CD4-positive, alpha-beta T cell treated with Interleukin-12 subunit alpha and Interleukin-12 subunit beta, for 1 hour (primary cell): ENCODE results near the gene ANKRD13B.

Experiments
- DNase-seq: peaks from one replicate; pipeline ENCODE4 v3.0.0-alpha.2; 2020

The ANKRD13B gene

GRCh38 chr17:29596811-29597210 is 3.9 kb downstream of the ANKRD13B start:
- no peak for DNase-seq

- no peak for DNase-seq
Measured at GRCh38 chr17:29597361-29598172, 4.6 kb downstream of the ANKRD13B start.

DNA sequence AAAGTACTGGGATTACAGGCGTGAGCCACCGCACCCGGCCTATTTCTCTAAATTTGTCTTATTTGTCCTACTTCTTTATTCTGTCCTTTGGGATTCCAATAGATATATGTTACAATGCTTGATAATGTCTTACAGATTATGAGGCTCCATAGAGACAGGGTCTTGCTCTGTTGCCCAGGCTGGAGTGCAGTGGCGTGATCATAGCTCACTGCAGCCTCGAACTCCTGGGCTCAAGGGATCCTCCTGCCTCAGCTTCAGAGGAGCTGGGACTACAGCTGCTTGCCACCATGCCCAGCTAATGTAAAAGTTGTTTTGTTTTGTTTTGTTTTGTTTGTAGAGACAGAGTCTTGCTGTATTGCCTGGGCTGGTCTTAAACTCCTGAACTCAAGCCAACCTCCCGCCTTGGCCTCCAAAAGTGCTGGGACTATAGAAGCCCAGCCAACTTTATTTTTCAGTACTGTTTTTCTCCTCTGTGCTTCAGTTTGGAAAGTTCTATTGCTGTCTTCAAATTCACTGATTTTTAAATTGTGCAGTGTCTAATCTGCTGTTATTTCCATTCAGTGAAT is 10.3 kb downstream of the ANKRD13B start:
- DNase-seq, result no peak

- DNase-seq, result no peak
Measured at GRCh38 chr17:29607557-29608195, 14.7 kb downstream of the ANKRD13B start.

DNA sequence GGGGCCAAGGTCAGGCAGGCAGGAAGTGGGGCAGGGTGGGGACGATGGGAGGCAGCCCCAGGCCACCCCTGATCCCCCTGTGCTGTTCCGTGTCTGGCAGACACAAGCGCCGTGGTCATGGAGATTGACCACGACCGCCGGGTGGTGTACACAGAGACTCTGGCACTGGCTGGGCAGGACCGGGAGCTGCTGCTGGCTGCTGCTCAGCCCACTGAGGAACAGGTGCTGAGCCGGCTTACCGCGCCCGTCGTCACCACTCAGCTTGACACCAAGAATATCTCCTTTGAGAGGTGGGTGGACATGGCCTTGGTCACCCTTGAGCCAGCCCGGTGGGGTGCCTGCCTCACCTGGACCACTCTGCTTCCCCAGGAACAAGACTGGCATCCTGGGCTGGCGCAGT is 16.1 kb downstream of the ANKRD13B start:
- no peak for DNase-seq

GRCh38 chr17:29610395-29610794 is 17.5 kb downstream of the ANKRD13B start:
- no peak for DNase-seq

GRCh38 chr17:29611351-29612093 is 18.6 kb downstream of the ANKRD13B start:
- no peak for DNase-seq

- DNase-seq, result no peak
Measured at GRCh38 chr17:29612094-29612403, 19.1 kb downstream of the ANKRD13B start.

GRCh38 chr17:29612404-29613280 is 19.7 kb downstream of the ANKRD13B start:
- no peak for DNase-seq

DNA sequence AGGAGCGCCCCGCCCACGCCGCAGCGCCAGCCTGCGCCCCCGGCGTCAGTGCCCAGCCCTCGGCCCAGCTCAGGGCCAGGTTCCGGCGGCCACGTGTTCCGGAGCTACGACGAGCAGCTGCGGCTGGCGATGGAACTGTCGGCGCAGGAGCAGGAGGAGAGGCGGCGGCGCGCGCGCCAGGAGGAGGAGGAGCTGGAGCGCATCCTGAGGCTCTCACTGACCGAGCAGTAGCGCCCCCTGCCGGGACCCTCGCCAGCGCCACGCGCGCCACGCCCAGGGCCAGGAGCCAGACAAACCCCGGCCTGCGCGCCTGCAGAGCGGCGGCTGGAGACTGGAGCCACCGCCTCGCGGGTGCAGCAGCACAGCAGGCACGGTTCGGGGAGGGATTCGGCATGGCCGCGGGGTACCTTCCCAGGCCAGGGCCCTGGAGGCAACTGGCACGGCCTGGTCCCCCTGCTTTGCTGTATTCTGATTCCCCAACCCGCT is 20.5 kb downstream of the ANKRD13B start:
- peak; percentile 94 for DNase-seq

- DNase-seq, result no peak
Measured at GRCh38 chr17:29613856-29614255, 20.9 kb downstream of the ANKRD13B start.

DNA sequence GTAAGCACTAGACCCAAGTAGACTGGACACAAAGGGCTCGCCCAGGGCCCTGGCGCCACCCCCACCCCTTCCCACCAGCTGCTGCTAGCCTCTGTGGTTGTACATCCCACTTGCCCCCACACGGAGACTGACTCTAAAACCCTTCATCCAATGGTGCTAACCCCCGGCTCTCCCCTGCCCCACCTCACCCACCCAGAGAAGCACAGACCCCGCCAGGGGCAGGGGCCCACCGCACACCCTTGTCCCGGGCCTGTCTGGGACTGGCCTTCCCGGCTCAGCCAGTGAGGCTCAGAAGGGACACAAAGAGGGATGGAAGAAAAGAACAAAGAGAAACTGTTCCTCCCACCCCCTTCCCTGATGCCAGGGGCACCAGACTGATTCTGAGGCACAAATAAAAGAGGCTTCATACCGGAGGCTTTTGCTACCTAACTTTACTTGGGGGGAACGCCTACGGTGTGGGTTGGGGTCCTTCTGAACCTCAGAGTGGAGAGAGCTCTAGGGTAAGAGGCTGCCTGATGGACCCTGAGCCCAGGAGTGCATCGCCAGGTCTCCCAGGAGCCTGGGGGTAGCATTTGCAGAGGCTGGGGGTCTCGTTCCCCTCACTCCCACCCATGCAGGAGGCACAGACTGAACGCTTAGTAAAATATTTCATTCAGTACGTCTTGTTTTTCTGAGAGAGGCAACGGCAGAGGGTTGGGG is 21.6 kb downstream of the ANKRD13B start:
- no peak for DNase-seq

DNA sequence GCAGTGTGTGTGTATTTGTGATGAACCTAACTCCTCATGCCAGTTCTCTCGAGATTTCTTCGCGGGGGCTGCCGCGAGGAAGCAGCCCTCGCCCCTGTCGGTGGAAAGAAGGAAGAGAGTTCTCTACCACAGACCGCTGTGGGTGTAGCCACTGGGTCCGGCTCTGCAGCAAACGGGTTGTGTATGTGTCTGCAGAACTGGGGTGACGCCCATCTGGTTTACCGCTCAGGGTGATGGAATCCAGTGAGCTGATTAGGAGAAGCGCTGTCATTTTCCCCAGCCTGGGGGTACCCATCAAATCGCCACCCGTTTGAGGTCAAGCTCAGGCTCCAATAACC is 22.1 kb downstream of the ANKRD13B start:
- DNase-seq, result peak; percentile 81

DNA sequence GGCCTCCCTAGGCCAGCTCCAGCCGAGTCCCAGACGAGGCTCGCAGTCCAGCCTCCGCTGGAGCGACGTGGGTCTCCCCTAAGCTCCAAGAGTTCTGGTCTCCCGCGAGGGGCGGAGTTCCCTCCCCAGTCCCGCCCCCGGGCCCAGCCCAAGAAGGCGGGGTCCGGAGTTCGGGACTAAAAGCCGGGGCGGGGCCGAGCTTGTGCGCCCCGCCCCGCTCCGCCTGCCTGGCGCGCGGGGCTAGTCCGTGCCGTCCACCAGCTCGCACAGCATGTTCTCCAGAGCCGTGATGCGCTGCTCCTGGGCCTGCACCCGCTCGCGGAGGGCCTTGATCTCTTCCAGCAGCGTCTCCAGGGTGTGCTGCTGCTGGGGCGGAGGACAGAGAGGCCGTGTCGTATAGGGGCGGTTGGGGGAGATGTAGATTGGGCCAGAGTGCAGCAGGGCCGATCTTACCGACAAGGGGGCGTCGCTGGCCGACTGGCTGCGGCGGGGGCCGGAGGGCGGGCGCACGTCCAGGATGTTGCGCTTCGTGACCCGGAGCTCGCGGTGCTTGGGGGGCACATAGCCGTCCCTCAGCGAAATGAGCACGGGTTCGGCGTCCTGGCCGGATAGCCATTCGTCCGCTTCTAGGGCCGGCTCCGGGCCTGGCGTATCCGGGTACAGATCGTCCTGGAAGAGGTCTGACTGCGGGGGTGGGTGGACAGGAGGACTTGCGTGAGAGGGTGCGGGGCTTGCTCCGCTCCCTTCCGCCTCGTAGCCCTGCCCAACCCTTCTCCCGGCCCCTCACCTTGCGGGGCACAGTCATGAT is 22.8 kb downstream of the ANKRD13B start:
- peak; percentile 89 for DNase-seq

DNA sequence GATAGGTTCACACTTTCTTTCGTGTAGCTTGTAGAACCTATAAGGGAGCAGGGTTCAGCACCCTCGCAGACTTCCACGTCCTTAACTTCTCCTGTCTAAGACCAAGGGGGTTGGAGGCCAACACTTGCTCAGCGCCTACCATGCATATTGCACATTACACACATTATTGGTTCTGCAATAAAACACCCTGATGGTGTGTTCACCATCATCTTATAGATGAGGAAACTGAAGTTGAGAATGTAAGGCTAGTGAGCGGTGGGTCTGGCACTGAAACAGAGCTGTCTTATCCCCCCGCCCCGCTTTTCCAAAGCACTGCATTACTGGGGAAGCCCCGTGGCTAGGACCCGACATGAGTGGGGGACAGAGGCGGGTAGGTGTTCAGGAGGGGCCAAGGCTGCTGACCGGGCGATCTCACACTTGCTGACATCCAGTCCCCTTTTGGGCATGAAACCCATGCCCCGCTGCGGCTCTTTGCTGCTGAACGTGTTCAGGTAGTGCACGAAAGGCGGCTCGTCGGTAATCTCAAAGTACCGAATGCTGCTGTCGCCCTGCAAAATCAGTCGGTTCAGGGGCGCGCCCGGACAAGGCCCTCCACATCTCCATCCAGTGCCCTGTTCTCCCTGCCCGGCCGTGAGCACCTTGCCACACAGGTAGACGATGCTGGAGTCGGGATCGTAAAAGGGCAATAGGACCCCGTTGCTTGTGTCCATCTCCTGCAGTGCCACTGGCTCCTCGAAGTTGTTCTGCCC is 23.5 kb downstream of the ANKRD13B start:
- no peak for DNase-seq

DNA sequence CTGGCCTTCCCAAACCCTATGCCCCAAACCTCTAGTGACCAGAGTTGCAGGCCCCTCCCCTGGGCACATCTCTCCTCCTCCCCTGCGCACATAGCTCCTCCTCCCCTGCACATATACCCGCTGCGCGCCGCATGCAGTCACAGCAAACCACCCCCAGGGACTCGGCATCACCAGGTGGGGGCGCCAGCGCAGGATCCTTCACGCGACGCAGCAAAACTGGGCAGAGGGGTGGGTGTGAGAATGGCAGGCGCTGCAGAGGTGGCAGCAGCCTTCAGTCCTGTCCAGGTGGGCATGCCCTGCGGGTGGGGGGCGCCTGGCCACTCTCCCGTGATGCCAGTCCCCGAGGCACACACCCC is 24.2 kb downstream of the ANKRD13B start:
- peak; percentile 93 for DNase-seq

DNA sequence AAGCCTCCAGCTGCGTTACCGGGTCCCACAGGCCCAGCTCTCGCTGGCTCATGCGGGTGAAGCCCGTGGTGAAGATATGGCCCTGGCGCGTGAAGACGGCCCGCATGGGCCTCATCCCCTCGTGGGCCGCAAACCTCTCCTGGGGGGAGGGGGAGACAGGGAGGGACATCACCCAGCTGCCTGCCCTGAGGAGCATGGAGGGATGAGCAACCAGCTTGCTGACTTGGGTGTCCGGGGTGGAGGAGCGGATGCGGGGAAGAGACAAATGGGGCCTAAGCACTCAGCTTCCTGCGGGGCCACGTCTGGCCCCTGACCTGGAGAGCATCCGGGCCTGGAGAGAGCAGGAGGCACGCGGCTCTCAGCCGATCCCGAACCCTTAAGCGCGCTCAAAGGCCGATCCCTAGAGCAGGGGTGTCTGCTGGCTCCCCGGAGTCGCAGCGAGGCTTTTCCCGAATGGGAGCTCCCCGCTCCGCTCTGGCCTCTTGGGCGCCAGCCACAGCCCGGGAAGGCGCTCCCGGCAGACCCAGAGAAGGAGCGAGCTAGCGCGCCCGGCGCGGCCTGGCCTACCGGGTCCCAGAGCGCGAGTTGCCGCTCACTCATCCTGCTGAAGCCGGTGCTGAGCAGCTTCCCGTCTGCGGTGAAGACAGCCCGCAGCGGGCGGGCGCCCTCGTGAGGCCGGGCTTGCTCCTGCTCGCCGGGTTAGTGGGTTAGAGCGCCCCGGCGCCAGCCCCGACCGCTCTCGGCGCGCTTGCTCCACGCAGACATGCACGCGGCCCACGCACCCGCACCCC is 24.7 kb downstream of the ANKRD13B start:
- DNase-seq, result peak; percentile 89

GRCh38 chr17:29618272-29619065 is 25.5 kb downstream of the ANKRD13B start:
- DNase-seq, result no peak

- DNase-seq, result no peak
Measured at GRCh38 chr17:29619251-29619650, 26.3 kb downstream of the ANKRD13B start.
